GM21786 (cell line): ENCODE measurements around the gene ADGRF3.
"Not testable (repeated sequence)": the region's sequence is repeated elsewhere in the genome, so short reads cannot be mapped to it uniquely, and the experiment has no call there.

Experiments used
- ATAC-seq: cut with Tn5 transposase; IDR thresholded peaks from one replicate; pipeline ENCODE4 v1.9.1; 2021; ENCODE audit not compliant: unreplicated experiment

Gene ADGRF3

DNA sequence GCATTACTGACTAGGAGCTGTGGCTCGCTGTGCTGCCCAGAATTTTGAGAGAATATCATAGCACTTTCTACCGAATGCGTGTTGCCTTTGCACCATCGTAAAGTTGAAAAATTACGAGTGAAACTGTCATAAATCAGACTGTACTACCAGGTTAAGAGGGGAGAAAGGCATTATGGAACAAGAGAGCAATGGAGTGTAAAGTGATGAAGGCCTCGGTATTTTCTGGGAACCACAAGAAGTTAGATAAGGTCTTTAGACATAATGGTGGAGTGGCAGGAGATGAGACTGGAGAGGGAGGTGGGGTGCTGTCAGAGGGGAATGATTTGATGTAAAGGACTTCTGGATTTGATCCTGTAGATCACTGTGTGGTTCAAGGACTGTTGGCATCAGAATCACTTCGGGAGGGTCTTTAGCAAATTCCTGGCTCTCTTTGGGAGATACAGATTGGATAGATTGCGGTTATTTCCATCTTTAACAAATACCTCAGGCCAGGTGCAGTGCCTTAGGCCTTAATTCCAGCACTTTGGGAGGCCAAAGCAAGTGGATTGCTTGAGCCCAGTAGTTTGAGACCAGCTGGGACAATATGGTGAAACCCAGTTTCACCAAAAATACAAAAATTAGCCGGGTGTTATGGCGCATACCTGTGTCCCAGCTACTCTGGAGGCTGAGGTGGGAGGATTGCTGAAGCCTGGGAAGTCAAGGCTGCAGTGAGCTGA, 4.9 kb upstream of the ADGRF3 start:
- ATAC-seq, result no peak

DNA sequence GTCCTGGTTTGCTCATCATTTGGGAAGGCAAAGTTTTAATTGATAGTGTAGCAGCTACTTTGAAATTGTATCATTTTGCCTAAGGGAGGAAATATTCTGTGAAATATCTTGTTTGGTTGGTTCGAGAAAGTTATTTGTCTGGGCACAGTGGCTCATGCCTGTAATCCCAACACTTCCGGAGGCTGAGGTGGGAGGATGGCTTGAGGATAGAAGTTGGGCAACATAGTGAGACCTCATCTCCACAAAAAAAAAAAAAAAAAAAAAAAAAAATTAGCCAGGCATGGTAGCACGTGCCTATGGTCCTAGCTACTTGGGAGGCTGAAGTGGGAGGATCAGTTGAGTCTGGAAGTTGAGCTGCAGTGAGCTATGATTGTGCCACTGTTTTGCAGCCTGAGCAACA, 3.1 kb upstream of the ADGRF3 start:
- ATAC-seq, result no peak

DNA sequence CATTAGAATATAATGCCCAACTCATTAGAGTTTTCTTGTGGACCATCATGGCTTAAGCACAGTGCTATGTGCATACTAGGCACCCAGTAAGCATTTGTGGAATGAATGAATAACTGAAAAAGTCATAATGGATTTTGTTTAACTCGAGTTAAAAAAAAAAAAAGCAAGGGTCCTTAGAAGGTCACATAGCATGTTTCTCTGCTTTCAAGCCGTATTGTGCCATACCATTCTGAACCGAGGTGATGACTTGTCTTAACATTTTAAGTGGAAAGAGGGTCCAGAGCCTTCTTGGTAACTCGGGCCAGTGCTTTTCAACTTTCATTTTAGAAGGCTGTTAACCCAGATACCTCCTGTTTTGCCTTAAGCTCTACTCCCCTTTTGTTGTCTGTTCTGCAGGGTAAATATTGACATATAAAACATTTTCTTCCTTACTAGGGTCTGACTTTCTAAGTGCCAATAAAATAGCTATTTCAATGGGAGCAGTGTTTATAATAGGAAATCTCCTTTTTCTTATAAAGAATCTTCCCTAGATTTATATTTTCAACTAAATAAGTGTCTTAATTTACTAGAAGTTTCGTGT, 787 bp upstream of the ADGRF3 start:
- no peak for ATAC-seq

DNA sequence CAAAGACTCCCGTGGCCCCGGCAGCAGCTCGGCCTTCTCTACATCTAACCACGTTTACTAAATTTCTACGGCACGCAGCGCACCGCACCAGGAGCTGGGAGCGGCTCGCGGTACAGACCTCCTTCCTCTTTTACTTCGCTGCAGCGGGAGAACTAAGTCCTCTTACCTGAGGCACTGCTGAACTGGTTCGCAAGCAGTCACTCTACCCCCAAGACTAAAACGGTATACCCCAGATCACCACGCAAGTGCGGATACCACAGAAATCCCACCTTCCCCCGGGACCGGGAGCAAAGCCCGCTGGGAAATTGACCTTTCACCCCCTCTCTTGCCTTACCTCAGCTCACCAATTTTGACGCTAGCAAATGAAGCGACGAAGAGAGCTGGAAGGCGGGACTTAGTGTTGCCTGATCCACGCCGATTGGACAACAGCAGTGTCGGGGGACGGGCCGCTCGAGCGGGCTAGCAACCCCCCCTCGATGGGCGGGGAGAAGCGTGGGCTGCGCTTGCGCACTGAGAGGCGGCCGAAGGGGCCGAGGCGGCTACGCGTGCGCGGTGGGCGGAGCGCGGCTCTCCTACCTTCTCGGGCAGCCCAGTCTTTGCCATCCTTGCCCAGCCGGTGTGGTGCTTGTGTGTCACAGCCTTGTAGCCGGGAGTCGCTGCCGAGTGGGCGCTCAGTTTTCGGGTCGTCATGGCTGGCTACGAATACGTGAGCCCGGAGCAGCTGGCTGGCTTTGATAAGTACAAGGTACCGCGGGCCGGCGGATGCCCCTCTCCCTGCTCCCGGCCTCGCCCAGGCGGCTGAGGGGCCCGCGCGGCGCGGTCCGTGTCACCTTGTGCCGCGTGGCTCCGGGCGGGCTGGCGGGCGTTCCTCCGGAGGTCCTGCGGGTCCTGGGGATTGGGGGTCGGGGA, 790 bp downstream of the ADGRF3 start, which contains the start of gene SELENOI:
Gene SELENOI, plus strand, starts transcription at position 599 of the 909 bp plus-strand sequence. Its CDS starts 90 bp downstream, at position 689.
- ATAC-seq, result peak; percentile 93

DNA sequence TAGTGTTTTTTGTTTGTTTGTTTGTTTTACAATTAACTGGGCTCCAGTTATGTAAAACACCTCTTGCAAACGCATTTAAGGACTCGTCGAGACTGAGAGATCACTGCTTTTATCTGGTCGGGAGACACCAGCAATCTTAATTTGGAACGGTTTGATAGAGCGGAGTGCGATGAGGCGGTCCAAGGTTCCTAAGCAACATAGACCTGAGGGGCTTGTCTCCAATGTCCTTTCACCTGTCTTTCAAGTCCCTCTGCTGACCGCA, 1.4 kb downstream of the ADGRF3 start:
- no peak for ATAC-seq

DNA sequence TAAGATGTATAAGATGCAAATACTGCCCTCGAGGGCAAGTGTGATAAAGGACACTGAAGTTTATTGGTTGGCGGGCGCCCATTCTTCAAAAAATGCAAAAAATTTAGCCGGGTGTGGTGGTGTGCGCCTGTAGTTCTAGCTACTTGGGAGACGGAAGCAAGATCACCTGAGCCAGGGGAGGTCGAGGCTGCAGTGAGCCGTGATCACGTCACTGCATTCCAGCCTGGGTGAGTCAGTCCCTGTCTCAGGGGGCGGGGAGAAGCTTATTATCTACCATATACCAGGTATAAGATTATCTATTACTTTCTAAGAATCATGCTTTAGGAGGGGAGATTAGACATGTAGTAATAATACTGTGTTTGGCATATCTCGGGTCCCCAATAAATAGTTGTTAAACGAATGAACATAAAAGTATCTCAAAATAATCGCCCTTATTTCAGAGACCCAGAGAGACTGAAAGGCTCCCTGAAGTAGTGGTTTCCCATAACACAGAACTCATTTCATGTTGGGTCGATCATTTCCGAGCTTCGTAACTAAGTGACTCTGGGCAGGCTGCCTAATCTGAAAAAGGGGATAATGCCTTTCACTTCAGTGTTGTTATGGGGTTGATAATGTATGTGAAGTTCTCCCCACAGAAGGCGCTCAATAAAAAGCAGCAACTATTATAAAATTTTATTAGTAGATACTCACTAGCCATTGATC, 1.9 kb downstream of the ADGRF3 start:
- ATAC-seq, result no peak

DNA sequence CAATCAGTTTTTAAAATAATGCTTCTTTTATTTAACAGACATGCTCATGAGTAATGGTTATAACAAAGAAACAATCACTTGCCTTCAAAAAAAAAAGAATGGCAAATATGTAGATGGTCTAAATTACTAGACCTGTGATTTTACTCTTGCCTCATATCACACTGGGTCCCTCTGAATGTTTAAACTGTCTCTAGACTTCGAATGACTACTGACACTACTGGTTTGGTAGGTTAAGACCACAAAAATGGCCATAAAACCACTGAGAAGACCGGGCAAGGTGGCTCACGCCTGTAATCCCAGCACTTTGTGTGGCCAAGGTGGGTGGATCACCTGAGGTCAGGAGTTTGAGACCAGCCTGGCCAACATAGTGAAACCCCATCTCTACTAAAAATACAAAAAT, 5.8 kb downstream of the ADGRF3 start:
- ATAC-seq, result no peak

DNA sequence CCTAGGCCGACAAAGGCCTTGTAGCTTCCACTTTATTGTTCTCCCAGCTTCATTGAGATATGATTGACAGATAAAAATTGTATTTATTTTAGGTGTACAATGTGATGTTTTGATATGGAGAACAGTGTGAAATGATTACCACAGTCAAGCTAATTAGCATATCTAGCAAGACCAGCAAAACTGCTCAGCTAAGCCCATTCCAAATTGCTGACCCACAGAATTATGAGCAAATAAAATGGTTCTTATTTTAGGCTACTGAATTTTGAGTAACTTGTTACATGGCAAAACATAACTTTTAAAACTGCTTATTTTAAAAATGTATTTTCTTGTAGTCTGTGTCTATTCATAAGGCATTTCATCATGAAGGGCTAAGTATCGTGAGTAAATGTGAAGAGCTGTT, 9.3 kb downstream of the ADGRF3 start:
- ATAC-seq, result no peak

DNA sequence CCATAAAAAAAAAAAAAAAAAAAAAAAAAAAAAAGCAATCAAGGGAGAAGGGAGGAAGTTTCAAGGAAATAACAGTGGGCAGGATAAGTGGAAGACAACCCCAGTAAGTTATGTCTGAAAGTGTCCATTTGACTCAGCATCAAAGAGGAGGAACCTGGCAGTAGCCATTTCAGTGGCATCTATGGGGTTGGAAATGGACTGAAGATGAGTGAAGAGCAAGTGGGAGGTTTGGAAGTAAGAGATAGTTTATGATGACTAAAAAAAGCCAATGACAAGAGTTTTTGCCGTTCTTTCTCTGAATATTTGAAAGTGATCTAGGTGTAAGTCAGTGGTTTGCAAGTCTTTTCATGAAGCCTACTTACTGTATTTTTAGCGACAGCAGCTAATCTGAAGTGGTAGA, 9.9 kb downstream of the ADGRF3 start:
- no peak for ATAC-seq

DNA sequence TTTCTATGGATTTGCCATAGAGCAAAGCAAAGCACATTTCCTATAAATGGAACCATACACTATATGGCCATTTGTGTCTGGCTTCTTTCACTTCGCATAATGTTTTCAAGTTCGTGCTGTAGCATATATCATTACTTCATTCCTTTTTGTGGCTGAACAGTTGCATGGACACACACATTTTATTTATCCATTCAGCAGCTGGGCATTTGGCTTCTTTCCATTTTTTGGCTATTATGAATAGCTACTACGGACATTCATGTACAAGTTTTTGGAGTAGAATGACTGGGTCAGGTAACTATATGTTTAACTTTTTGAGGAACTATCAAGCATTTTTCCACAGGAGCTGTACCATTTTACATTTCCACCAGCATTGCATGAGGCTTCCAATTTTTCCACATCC, 11.4 kb downstream of the ADGRF3 start:
- ATAC-seq, result no peak

DNA sequence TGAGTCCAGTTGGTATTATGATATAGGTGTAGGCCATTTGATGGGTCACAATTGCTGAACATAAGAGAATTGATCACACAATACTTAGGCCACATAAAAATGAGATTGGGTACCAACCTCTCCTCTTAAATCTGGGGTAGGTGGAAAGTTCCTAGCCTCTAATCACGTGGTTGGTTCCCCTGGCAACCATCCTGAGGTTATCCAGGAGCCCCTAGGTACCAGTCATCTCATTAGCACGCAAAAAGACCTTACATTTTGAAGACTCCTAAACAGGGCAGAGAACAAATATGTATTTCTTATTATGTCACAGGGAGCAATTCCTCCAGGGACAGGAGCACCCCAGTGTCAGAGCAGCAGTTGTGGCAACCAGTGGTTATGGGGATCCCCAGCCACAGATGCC, 13.3 kb downstream of the ADGRF3 start:
- no peak for ATAC-seq

DNA sequence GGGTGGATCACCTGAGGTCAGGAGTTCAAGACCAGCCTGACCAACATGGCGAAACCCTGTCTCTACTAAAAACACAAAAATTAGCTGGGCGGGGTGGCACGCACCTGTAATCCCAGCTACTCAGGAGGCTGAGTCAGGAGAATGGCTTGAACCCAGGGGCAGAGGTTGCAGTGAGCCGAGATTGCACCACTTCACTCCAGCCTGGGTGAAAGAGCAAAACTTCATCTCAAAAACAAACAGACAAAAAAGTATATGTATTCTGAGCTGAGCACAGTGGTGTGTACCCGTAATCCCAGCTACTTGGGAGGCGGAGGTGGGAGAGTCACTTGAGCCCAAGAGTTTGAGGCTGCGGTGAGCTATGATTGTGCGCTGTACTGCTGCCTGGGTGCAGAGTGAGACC, 15.3 kb downstream of the ADGRF3 start:
- not testable (repeated sequence) for ATAC-seq

DNA sequence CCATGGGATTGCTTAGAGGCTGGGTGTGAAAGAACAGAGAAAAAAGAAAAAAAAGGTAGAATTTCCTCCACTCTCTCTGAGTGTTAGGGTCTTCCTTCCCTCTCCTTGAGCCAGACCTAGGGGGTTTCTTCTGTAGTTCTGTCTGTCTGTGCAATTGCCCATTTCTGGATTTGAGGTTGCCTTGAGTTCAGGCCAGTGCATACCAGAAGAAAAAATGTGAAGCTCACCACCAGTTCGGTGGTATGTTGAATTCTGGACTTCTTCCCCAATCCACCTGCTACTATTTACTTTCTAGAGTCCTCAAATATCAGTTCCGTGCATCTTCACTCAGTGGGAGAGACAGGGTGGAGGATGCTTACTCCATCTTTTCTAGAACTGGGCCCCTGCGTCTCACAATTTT, 16.0 kb downstream of the ADGRF3 start:
- ATAC-seq, result no peak

DNA sequence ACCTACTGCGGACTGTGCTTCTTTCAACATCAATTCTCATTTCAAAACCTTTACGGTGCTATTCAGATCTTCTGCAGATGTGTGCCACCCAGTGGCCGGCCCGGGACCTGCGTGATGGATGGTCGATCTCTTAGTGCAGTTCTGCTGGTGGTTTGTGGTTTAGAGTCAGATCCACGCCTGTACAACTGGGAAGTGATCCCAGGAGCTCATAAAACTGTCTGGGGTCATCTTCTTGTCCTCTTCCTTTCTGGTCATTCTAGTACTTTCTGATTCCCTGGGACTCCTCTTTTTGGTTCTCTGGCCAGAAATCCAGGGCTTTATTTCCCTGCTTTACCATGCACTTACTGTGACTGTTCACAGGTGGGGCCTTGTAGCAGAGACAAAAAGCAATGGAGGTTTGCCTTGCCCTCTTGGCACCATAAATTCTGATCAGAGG, 16.5 kb downstream of the ADGRF3 start:
- ATAC-seq, result no peak

DNA sequence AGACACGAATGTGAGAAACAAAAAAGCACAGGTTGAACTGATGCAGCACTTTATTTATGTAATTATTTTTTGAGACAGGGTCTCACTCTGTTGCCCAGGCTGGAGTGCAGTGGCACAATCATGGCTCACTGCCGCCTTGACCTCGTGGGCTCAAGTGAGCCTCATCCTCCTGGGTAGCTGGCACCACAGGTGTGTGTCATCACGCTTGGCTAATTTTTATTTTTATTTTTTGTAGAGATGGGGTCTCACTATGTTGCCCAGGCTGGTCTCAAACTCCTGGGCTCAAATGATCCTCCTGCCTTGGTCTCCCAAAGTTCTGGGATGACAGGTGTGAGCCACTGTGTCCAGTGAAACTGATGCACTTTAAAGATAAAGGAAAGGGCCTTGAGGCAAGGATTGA, 17.5 kb downstream of the ADGRF3 start:
- not testable (repeated sequence) for ATAC-seq

DNA sequence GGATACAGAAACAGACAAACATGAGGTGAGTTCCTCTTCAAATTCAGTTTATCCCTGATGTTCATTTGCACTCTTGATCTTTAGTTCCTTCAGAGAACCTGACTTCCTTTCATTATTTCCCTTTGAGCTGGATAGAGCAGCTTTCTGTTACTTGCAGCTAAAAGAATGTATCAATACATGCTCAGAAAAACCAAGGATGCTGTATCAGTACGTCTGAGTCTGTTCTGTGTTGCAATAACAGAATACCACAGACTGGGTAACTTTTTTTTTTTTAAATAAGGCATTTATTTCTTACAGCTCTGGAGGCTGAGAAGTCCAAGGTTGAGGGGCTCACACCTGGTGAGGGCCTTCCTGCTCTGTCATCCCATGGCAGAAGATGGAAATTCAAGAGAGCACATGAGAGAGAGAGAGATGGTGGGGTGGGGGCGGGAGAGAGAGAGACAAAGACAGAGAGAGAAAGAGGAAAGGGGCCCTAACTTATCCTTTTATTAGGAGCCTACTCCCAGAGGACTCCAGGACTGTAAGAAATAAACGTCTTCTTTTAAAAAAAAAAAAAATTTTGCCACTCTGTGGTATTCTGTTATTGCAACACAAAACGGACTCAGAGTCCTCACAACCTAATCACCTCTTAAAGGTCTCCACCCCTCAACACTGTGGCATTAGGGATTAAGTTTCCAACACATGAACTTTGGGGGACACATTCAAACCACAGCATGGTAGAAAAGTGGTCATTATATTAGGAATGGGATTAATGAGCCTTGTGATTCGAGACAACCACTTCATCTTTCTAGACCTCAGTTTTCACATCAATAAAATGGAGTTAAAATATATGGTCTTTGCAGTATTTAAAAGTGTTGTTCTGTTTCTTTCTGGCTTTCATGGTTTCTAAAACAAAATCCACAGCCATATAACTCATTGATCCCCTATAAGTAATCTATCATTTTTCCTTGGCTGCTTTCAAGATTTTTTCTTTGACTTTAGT, 19.0 kb downstream of the ADGRF3 start:
- no peak for ATAC-seq

DNA sequence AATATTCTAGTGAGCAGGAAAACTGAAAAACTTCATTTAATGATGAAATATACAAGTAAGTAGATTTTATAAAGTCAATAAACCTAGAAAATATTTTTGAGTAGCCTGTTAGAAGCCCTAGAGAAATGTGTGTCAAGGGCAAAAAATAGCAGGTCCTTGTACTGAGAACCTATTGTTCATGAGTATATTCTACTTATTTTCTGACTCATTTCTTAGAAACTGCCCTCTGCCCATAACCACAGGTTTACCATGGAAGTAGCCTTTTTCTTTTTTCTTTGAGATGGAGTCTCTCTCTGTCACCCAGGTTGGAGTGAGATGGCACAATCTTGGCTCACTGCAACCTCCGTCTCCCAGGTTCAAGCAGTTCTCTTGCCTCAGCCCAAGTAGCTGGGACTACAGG, 20.1 kb downstream of the ADGRF3 start:
- ATAC-seq, result no peak

DNA sequence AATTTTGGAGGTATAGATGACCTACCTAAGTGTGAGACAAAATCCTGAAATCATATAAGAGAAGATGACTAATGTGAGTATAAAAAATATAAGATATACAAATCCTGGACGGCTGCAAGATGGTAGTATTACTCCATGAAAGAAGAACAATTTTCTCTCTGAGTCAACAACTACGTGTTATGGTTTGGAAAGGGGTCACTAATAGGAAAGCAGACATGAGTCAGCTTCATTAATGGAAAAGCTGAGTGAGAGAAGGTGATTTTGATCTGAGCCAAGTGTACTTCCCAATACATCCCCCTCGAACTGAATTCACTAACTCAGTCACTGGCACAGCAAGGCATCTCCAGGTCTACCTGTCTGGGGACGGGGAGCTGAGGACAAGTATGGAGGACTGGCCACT, 20.7 kb downstream of the ADGRF3 start:
- ATAC-seq, result no peak

DNA sequence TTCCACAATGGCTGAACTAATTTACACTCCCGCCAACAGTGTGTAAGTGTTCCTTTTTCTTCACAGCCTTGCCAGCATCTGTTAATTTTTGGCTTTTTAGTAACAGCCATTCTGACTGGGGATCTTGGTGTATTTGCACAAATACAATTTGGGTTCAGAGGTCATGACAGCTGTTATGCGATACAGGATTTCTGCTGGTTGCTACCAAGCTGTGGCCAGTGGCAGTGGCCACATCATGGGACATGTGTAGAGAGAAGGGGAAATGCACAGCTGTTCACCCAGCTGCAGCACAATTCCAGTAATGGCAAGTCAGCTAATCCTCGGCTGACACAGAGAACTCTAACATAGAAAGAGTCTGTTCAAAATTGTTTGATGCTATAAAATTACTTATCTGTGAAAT, 21.7 kb downstream of the ADGRF3 start:
- no peak for ATAC-seq

DNA sequence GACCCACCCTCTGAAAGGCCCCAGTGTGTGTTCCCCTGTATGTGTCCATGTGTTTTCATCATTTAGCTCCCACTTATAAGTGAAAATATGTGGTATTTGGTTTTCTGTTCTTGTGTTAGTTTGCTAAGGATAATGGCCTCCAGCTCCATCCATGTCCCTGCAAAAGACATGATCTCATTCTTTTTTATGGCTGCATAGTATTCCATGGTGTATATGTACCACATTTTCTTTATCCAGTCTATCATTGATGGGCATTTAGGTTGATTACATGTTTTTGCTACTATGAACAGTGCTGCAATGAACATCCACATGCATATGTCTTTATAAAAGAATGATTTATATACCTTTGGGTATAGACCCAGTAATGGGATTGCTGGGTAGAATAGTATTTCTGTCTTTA, 22.1 kb downstream of the ADGRF3 start:
- not testable (repeated sequence) for ATAC-seq
